ENCODE data around the gene CRAMP1.

DNA sequence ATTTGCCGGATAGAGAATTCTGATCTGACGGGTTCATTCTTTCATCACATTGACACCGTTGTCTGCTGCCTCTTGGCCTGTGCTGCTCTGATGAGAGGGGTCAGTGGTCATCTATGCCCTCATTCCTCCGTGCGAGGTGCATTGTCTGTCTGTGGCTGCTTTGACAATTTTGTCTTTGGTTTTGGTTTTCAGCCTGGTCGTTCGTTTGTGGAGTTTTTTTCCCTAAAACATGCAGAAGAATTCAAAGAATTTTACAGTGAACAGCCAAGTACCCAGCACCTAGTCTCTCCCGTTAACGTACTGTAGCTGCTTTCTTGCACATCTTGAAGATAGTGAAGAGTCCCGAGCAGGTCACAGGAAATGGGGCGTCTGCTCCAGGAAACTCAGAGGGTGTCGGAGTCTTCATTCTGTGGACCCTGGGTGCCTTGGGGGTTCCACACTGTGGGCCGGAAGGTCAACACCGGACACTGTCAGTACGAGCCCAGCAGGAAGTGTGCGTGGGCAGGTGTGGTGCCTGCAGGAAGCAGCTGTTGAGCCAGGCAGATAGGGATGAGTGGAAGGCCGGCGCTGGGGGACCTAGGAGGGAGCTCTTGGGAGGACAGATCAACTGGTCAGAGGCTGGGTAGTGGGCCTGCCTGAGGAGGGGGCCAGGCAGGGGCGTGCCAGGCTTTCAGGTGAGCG, 28.2 kb downstream of the CRAMP1 start:
- TF ChIP-seq, protein P1, sequence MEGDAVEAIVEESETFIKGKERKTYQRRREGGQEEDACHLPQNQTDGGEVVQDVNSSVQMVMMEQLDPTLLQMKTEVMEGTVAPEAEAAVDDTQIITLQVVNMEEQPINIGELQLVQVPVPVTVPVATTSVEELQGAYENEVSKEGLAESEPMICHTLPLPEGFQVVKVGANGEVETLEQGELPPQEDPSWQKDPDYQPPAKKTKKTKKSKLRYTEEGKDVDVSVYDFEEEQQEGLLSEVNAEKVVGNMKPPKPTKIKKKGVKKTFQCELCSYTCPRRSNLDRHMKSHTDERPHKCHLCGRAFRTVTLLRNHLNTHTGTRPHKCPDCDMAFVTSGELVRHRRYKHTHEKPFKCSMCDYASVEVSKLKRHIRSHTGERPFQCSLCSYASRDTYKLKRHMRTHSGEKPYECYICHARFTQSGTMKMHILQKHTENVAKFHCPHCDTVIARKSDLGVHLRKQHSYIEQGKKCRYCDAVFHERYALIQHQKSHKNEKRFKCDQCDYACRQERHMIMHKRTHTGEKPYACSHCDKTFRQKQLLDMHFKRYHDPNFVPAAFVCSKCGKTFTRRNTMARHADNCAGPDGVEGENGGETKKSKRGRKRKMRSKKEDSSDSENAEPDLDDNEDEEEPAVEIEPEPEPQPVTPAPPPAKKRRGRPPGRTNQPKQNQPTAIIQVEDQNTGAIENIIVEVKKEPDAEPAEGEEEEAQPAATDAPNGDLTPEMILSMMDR (IDR thresholded peaks at IDR 0.05), result no peak
- TF ChIP-seq POLR2AphosphoS5 (IDR thresholded peaks at IDR 0.05), result no peak
- TF ChIP-seq POLR2A (IDR thresholded peaks at IDR 0.05), result no peak
- no peak for TF ChIP-seq EP300 (IDR thresholded peaks at IDR 0.05)

Data from sigmoid colon (tissue), 4 donors.